GM21381 (cell line): ENCODE results near the gene ZCCHC14.

Source experiments
- ATAC-seq: cut with Tn5 transposase; IDR thresholded peaks from one replicate; pipeline ENCODE4 v1.9.1; 2021; ENCODE audit warnings: mild to moderate bottlenecking, moderate library complexity; ENCODE audit not compliant: unreplicated experiment

Gene ZCCHC14

GRCh38 chr16:87436225-87437172, 56.3 kb downstream of the ZCCHC14 start:
- no peak for ATAC-seq

- ATAC-seq, result no peak
Observed at GRCh38 chr16:87435372-87436224, 57.2 kb downstream of the ZCCHC14 start.

- ATAC-seq, result no peak
Observed at GRCh38 chr16:87434146-87434667, 58.6 kb downstream of the ZCCHC14 start.

GRCh38 chr16:87432330-87432915, 60.4 kb downstream of the ZCCHC14 start:
- no peak for ATAC-seq

GRCh38 chr16:87431926-87432325, 60.9 kb downstream of the ZCCHC14 start:
- no peak for ATAC-seq

- ATAC-seq, result no peak
Observed at GRCh38 chr16:87426423-87427215, 66.2 kb downstream of the ZCCHC14 start.

- ATAC-seq, result no peak
Observed at GRCh38 chr16:87425941-87426340, 66.9 kb downstream of the ZCCHC14 start.

- ATAC-seq, result no peak
Observed at GRCh38 chr16:87424266-87424665, 68.6 kb downstream of the ZCCHC14 start.

GRCh38 chr16:87423429-87423828, 69.4 kb downstream of the ZCCHC14 start:
- no peak for ATAC-seq

GRCh38 chr16:87422106-87422505, 70.7 kb downstream of the ZCCHC14 start:
- ATAC-seq, result no peak

- no peak for ATAC-seq
Observed at GRCh38 chr16:87421003-87421912, 71.6 kb downstream of the ZCCHC14 start.

GRCh38 chr16:87420026-87421002, 72.5 kb downstream of the ZCCHC14 start:
- ATAC-seq, result no peak

GRCh38 chr16:87418644-87419043, 74.2 kb downstream of the ZCCHC14 start:
- no peak for ATAC-seq

GRCh38 chr16:87418216-87418615, 74.6 kb downstream of the ZCCHC14 start:
- no peak for ATAC-seq

GRCh38 chr16:87417528-87417910, 75.3 kb downstream of the ZCCHC14 start:
- ATAC-seq, result no peak

- no peak for ATAC-seq
Observed at GRCh38 chr16:87416826-87417527, 75.8 kb downstream of the ZCCHC14 start.

- no peak for ATAC-seq
Observed at GRCh38 chr16:87415441-87415840, 77.4 kb downstream of the ZCCHC14 start.
